Putamen (tissue), 1 donor: ENCODE measurements around the gene SUGP2.

Experiments
- DNase-seq: peaks from one replicate; pipeline ENCODE4 v3.0.0-alpha.2; 2016; ENCODE audit warnings: low spot score

Gene SUGP2

DNA sequence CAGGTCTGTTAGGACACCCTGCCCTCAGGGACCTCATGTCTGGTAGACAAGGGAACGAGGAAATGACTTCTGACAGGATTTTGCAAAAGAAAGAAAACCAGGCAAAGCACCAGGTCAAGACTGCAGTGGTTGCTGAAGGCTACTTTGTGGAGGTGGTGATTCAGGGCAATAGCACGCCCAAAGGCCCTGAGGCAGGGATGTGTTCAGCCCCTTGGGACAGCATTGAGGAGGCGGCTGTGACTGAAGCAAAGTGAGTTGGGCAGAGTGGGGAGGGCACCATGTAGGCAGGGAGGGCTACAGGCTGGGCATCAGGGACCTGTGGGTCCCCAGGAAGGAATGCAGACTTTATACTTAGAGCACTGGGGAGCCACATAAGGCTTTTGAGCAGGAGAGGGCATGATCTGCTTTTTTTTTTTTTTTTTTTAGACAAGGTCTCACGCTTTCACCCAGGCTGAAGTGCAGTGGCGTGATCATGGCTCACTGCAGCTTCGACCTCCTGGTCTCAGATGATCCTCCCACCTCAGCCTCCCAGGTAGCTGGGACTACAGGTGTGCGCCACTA is 81.5 kb downstream of the SUGP2 start:
- no peak for DNase-seq

DNA sequence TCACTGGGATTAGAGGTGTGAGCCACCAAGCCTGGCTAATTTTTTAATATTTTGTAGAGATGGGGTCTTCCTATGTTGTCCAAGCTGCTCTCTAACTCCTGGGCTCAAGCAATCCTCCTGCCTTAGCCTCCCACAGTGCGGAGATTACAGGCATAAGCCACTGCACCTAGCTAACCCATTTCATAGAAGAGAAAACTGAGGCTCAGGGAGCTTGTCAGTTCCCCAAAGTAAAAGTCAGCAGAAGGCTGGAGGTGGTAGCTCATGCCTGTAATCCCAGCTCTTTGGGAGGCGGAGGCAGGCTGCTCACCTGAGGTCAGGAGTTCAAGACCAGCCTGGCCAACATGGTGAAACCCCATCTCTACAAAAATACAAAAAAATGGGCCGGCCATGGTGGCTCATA is 83.5 kb downstream of the SUGP2 start:
- DNase-seq = no peak

DNA sequence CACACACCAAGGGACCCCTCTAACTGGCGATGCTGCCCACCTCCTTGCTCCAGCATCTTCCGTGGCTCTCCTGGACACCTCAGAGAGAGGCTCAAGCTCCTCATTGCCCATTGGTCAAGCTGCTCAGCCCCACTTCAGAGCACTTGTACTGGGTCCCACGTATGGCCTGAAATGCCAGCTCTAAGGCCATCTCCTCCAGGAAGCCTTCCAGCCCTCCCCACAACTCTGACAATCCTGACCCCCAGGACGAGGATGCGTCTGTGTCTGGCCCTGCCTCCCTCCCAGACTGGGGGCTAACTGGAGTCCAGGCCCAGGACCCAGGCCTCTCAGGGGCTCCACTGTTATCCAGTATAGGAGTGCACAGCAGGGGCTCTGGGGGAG is 84.4 kb downstream of the SUGP2 start:
- no peak for DNase-seq

DNA sequence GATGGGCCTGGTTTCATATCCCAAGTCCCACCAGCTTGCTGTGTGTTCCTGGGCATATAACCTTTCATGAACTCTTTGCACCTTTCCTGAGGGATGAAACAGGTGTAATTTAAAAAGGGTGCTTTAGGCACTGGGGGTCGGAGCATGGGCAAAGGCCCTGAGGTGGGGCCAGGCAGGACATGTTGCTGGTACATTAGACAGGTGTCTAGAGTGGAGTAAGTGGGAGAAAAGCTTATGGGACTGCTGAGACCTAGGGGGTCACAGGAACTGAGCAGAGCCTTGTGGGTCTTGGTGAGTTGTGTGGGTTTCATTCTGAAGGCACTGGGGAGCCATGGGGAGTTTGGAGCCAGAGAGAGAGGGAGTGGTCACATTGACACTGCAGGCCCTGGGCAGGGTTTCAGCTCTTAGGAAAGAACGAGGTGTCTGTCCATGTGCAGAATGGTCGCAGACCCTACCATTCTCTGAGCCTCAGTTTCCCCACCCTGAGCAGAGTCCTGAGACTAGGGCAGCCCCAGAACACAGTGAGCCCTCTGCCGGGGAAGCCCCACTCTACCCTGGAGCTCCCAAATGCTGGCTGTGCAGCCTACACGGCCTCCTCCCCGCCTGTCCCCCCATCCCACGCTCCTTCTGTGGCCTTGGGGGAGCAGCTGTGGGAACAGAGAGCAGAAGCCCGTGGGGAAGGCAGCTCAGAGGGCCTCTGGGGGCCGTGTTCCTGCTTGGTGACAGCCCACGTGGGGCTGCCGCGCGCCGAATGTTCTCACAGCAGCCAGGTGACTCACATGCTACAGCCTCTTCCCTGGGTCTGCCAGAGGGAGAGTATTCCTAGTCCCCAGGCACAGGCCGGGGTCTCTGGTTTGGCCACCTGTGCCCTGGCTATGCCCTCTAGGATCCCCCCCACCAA is 85.0 kb downstream of the SUGP2 start:
- DNase-seq = no peak

DNA sequence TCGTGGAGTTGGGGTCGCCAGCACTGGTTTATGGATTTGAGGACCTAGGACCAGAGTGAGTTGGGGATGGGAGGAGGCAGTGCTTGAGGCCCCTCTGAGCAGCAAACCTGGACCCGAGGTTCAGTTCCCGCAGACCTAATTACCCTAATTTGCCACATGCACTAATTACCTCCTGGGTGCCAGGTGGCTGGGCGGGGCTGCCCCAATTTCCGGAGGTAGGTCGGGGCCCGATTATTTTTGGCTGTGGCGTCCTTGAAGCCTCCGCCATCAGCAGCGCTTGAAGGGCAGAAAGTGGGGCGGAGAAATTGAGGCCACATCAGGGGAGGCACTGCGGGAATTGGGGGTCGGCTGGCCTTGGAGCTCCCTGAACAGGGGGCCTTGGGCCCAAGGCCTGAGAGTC is 86.4 kb downstream of the SUGP2 start:
- no peak for DNase-seq

DNA sequence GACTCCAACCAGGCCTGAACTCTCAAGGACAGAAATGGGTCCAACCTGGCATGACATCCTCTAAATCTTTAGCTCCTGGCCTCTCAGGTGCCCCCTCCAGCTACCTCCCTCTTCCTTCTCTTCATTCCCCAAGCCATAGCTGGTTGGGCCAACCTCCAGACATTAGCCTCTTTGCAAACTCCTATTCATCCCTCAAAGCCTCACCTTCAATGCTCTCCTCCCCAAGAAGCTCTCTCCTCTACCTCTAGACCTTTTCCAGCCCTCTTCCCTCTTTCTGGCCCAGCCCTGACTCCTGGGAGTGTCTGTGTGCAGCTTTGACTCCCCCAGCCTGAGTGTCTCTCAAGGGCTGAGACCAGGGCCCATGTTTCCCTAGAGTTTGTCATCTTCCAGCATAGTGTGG is 87.0 kb downstream of the SUGP2 start:
- DNase-seq = no peak

DNA sequence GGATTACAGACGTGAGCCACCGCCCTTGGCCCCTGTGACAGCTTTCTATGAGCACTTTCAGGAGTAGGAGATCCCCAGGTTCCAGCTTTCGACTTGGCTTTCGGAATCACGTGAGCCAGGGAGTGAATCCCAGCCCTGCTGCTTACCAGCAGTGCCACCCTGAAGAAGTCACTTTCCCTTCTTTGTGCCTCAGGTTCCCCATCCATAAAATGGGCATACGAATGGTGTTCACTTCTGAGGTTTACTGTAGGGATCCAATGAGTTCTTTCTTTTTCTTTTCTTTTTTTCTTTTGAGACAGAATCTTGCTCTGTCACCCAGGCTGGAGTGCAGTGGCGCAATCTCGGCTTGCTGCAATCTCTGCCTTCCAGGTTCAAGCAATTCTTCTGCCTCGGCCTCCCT is 88.0 kb downstream of the SUGP2 start:
- no peak for DNase-seq

DNA sequence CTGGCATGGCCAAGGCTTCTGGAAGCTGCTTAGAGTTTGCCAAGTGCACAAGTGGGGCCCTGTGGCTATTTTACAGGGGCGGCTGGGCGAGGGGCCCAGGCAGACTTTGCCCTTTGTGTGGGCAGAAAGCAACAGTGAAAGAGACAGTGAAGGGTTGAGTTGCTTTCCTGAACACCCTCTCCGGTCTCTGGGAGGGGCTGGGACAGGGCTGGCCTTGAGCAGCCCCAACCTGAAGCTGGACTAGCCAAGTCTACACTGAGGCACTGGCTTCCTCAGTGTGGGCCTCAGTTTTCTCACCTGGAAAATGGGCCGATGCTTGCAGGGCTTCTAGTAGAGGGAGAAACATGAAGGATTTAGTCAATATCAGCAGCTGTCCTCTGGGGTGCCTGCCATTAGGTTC is 89.9 kb downstream of the SUGP2 start:
- no peak for DNase-seq

DNA sequence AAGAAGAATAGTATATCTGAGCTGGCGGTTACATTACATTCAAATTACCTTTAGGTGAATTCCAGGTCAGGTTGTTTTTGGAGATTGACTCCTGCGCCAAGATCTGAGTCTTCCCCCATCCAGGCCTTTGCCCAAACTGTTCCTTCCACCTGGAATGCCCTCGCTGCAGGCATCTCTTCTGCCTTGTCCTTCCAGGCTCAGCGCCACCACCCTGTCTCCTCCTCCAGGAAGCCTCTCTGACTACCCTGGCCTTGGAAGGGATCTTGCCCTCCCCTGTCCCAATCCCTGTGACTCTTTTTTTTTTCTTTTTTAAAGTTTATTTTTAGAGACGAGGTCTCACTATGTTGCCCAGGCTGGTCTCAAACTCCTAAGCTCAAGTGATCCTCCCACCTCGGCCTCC is 90.6 kb downstream of the SUGP2 start:
- no peak for DNase-seq

DNA sequence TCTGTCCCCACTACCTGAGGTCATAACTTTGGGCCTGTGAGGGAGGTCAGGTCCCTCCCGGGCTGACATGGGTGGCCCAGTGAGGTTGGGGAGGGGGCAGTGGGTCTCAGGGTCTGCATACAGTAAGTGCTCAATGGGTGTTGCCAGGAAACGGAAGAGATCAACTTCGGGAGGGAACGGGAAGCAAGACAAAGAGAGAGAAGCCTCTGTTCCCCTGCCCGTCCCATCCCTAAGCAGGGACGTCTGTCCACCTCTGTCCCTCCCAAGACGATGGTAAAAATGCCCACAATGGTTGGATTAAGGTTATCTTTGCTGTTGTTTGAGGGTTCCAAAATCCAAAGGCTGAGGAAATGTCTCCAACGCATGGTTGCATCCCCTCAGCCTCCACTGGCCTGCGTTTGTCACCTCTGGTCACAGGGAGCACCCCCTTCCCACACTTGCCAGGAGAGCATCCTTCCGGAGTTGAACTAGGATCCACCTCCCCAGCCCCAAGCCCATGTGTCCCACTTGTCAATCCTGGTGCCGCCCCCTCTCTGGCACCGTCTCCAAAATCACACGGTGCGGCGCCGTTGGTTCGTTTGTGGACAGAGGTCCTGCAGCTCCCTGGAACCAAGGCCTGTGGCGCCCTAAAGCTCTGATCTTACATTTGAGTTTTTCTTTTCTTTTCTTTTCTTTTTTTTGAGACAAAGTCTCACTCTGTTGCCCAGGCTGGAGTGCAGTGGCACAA is 91.5 kb downstream of the SUGP2 start:
- no peak for DNase-seq
